HUDEP-2 (cell line): Measurements from ENCODE around the gene CACNG7.

Experiments used
- DNase-seq, 76 experiments: peaks; one replicate each; lab custom pipeline; 2025; ENCODE audit not compliant: unreplicated experiment in 76 of 76; lab: John Stamatoyannopoulos, UW

CACNG7 gene

DNA sequence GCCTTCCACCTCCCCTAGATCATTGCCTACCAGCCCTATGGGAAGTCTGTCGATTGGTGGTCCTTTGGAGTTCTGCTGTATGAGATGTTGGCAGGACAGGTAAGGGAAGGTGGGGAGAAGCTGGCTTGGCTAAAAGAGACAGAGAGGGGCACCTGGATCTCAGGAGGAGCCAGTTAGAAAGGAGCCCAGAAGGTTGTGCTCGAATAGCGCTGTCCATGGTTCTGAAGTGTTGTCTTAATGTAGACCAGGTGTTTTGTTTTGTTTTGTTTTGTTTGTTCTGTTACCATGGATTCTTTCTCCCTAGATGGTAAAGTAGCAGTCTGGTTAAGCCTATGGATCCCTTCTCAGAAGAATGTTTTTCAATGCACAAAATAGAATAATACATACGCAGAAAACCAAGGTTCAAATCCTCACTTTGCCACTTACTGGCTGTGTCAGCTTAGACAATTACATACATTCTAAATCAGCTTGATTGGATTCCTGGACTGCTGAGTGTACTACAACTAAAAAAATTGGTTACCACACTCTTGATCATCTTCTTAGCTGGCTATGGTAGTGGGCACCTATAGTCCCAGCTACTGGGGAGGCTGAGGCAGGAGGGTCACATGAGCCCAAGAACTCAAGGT is 5.9 kb upstream of the CACNG7 start:
- DNase-seq = peak in 27 of 76 experiments; percentile 2 to 53 (median 22)

DNA sequence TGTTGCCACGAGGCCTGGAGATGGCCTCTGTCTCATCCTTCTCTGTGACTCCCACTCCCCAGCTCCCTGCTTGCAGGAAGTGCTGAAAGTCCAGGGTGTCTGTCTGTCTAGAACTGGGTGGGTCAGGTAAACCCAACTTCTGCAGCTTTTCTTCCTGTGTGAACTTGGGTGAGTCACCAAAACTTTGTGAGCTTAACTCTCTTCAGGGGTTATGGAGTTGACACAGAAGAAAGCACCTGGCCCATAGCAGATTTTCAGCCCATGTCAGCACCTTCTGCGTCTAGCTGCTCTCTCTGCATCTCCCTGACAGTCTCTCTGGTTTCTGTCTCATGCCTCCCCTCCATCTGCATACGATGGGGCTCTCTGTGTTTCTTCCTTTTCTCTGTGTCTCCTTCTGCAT is 4.2 kb upstream of the CACNG7 start:
- no peak for DNase-seq

DNA sequence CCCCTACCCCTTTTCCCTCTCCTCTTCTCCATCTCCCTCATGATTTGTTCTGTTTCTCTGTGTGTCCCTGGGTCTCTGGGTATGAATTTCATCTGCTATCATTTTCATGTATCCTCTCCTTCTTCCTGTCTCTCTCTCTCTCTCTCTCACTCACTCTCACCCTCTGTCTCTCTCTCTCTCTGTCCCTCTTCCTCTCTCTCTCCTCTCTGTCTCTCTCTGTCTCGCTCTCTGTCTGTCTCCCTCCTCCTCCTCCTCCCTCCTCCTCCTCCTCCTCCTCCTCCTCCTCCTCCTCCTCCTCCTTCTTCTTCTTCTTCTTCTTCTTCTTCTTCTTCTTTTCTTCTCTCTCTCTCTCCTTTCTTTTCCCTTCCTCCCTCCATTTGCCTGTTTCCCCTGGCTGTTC is 3.3 kb upstream of the CACNG7 start:
- no peak for DNase-seq

DNA sequence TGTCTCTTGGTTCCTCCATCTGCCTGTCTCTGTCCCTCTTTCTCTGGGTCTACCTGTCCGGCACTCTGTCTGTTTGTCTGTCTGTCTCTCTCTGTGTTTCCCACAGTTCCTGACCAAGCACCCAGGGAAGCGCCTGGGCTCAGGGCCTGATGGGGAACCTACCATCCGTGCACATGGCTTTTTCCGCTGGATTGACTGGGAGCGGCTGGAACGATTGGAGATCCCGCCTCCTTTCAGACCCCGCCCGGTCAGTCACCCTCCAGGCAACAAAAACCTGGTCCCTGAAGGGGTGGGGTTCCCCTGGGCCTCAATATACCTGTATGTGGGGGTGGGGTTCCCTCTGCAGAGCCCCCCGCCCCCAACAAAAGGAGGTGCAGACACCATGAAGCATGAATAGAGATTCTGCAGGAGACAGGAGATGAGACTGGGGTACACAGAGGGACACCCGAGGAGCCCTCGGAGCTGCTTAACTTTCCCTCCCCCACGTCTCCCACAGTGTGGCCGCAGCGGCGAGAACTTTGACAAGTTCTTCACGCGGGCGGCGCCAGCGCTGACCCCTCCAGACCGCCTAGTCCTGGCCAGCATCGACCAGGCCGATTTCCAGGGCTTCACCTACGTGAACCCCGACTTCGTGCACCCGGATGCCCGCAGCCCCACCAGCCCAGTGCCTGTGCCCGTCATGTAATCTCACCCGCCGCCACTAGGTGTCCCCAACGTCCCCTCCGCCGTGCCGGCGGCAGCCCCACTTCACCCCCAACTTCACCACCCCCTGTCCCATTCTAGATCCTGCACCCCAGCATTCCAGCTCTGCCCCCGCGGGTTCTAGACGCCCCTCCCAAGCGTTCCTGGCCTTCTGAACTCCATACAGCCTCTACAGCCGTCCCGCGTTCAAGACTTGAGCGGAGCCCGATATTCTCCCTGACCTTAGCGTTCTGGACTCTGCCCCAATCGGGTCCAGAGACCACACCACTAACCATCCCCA is 2.6 kb upstream of the CACNG7 start:
- DNase-seq = peak in 34 of 76 experiments; percentile 10 to 63 (median 36)

DNA sequence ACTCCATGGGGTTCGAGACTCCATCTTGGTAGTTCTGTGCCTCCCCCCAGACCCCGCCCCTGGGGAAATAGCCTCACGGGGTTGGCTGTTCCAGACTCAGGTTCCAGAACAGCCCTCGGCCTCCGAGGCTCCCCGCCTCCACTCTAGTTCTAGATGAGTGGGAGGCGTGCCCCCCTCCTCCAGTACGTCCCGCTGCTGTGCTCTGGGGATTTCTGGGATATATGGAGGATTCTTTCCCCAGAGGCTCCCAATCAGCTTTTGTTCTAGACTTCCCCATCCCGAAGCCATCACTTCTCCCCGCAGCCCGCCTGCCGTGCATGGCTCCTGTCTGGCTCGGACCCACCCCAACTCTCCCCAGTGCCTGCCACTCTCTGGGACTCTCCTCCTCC is 1.9 kb upstream of the CACNG7 start:
- no peak for DNase-seq

DNA sequence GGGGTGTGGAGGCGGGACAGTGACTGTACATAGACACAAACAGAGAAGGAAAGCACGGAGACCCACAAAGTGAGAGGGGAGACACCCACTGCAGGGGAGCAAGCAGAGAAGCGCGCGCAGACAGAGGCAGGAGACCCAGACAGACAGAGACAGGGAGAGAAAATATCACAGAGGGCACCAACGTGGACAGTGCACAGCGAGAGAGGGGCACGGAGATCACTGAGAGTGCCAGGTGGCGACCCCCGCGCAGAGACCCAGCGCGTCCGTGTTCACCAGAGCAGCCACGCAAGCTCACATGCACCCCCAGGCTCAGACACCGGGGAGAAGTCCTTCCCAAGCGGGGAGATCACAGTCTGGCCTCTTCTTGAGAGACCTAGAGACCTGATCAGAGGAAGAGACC is 1.4 kb upstream of the CACNG7 start:
- no peak for DNase-seq

DNA sequence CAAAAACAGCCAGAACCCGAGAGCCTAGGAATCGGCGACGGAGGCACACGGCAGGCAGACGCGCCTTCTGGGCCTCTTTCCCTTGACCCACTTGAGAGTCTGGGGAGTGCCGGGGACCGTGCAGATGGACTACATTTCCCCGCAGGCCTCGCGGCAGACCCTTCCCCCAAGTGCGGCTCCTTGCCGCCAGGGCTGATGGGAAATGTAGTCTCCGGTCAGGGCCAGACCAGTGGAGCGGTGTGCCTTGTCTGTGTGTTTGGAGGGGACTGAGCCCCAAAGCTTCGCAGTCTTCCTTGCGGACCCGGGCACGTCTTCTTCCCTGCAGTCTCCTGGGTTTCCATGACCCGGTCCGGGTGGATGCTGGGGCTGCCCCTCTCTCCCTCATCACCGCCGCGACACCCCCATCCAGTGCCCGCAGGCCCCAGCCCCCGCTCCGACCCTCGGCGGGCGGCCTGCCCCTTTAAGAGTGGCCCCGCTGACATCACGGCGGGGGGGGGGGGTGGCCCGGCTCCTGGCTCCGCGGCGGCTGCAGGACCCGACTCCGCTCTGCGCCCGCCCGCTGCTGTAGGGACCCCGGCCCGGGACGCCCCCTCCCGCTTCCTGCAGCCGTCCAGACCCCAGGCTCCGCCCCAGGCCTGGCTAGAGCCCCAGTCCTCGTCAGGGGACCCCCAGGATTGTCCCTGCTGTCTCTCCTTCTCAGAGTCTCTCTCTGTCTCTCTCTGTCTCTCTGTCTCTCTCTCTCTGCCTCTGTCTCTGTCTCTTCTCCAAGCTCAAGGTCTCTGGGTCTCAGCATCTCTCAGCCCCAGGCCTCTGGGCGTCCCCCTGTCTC is 758 bp upstream of the CACNG7 start:
- DNase-seq = peak in 39 of 76 experiments; percentile 1 to 45 (median 26)

DNA sequence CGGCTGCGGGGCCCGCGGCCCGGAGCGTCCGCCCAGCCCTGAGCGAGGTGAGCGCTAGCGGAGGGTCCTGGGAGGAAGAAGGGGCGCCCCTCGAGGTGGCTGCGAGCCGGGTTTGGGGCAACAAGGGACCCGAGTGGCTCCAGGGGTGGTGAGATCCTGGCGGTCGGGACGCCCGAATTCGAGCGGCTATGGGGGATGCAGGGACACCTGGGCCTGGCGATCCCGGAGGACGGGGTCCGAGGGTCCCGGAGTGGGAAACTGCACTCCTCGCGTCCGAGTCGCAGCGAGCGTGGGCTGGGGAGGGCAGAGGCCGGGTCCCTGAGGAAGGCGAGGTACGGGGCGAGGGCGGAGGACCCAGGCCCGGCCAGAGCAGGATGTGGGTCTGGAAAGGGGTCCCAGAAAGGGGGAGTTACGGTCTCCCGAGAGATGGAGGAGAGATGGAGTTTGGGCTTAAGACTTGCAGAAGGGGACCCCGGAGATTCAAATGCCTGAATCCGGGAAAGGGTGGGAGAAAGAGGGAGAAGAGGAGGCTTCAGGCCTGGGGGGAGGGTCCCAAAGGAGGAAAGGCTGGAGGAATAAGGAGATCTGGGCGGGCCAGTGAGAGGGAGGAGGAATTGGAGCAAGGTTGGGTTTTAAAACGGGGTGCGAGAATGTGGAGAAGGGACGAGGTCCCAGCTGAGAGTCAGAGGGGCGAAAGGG is 542 bp downstream of the CACNG7 start:
- DNase-seq = no peak

DNA sequence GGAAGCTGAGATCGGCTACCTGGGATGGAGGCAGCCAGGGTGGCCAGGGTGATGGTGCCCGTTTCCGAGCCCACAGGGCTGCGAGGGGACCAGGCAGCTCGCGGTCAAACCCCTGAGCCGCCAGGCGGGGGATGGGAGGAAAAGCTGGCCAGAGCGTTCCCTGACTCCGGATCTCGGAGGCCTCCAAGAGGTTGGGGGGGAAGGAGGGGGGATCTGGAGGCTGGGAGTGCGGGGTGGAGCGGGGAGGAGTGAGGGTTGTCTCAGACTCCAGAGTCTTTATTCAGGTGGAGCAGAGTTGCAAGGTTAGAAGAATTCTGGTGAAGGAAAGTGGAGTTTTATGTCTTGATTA is 1.1 kb downstream of the CACNG7 start:
- no peak for DNase-seq

DNA sequence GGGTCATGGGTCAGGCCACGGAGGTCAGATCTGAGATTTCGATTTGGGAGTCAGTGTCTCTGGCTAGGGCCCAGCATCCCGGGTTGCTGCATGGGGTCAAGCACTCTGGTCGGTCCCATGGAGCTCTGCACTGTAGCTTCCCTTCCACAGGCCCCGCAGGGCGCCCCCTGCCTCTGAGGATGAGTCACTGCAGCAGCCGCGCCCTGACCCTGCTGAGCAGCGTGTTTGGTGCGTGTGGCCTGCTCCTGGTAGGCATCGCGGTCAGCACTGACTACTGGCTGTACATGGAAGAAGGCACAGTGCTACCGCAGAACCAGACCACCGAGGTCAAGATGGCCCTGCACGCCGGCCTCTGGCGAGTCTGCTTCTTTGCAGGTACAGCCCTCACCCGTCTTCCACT is 3.6 kb downstream of the CACNG7 start:
- DNase-seq = peak in 21 of 76 experiments; percentile 3 to 40 (median 14)

DNA sequence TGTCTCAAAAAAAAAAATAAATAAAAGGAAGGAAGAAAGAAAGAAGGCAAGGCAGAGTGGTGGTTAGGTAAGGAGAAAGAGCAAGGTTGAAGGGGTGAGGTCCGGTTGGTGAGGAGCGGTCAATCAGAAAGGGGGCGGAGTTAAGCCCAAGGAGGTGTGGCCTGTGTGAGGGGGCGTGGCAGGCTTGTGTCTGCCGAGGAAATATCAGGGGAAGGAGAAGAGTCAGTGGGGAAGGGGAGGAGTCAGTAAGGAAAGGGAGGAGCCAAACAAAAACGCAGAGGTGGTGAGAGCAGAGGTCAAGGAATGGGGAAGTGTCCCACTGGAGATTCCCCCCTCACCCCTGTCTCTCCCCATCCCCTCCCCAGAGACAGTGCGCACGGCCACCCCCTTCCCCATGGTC is 5.9 kb downstream of the CACNG7 start:
- DNase-seq = no peak

DNA sequence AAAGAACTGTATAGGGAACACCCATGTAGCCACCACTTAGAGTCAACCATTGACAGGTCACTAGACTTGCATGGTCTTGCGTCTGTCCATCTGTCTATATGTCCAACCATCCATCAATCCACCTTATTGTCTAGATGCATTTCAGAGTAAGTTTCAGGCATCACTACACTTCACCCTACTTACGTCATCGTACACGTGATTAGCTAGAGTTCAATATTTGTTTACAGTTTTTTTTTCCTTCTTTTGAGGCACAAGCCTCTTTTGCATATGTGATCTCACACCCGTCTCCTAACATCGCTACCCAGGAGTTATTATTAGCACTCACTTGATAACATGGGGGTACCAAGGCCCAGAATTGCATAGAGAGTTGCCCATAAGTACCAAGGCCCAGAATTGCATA is 6.9 kb downstream of the CACNG7 start:
- no peak for DNase-seq

DNA sequence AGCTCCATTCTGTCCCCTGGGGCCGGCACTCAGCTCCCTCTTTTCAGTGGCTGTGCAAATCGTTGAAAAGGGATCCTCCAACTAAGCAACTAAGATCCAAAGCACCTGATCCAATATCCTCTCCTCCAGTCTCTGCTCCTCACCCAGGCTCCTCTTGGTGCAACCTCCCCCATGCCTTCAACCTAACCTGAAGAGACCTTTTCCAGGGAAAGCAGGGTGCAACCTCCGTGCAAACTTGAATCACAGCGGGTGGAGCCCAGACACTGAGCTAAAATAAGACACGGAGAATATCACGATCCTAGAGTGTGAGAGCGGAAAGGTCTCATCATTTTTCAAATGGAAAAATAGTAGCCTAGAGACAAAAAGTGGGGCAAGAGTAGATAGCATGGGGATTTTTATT is 8.3 kb downstream of the CACNG7 start:
- no peak for DNase-seq

DNA sequence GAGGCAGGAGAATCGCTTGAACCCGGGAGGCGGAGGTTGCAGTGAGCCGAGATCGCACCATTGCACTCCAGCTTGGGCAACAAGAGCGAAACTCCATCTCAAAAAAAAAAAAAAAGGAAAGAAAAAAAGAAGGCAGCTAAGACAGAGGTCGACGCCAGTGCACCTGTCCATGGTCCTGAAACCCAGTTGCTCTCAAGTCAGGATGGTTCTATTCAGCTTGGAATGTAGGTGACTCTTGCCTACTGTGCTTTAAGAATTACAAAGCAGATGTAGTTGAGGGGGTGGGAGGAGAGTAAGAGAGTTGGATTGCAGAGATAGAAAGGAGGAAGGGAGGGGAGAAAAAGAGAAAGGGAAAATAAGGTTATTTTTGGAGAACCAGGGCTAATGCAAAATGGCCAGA is 18.7 kb downstream of the CACNG7 start:
- peak in 35 of 76 experiments; percentile 5 to 60 (median 19) for DNase-seq

DNA sequence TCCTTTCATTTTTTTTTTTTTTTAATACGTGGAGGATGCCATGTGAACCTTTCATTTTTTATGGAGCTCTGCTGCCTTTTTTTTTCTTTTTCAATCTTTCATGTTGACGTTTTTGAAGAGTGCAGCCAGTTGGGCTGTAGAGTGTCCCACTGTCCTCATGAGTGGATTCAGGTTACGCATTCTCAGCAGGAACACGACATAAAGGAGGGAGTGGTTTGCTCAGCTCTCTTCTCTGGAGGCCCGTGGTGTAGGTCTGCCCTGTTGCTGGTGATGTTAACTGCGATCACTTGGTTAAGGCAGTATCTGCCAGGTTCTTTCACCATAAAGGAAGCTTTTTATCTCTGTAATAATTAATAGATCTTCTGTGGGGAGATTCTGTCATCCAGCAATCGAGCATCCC is 27.0 kb downstream of the CACNG7 start:
- DNase-seq = no peak

DNA sequence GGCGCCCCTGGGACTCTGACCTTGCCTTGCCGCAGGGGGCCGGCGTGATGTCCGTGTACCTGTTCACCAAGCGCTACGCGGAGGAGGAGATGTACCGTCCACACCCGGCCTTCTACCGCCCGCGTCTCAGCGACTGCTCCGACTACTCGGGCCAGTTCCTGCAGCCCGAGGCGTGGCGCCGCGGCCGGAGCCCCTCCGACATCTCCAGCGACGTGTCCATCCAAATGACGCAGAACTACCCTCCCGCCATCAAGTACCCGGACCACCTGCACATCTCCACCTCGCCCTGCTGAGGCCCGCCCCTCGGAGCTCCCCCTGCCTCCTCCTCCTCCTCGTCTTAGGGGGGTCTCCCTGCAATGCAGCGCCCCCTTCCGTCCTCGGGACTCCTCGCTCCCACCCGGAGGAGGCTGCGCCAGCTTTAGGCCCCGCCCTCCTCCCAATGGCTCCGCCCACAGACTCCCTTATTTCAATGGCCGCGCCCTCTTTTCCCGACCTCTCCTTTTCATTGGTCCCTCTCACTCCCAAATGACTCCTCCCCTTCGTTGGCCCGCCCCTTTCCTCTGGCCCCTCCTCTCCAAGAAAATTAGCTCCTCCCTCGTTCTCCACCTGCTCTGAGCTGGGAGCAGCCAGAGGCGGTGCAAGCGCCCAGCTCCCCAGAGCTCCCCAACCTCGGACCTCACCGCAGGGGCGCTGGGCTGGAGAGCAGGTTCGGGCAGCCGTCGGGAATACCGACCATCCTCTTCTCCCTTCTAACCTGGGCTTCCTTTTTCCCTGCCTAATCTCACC is 33.1 kb downstream of the CACNG7 start:
- peak in 21 of 76 experiments; percentile 4 to 36 (median 12) for DNase-seq

DNA sequence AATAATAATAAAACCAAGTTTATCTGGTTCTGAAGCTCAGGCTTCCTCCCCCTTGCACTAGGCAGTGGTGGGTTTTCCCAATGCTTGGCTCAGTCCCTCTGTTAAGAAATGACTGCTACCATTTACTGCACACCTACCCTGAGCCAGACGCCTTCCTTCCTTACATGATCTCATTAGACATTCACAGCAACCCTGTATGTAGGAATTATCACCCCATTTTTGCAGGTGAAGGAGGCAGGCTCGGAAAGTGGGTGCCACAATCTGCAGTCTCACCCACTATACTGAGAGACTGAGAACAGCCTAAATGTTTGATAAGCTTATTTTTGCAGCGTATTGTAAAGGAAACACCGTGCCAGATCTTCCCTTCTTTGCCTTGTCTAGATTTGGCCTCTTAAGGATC is 35.3 kb downstream of the CACNG7 start:
- no peak for DNase-seq

DNA sequence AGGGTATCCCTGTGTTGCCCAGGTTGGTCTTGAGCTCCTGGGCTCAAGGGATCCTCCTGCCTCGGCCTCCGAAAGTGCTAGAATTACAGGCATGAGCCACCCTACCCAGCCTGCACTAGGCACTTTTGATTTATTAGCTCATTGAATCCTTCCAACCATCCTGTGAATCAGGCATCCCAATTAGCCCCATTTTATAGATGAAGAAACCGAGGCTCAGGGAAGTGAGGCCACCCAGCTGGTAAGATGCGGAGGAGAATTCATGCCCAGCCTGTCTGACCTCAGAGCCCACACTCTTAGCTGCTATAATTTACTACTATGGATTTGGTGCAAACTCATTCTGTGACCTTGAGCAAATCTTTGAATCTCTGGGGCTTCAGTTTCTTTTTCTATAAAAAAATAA is 35.9 kb downstream of the CACNG7 start:
- DNase-seq = no peak

DNA sequence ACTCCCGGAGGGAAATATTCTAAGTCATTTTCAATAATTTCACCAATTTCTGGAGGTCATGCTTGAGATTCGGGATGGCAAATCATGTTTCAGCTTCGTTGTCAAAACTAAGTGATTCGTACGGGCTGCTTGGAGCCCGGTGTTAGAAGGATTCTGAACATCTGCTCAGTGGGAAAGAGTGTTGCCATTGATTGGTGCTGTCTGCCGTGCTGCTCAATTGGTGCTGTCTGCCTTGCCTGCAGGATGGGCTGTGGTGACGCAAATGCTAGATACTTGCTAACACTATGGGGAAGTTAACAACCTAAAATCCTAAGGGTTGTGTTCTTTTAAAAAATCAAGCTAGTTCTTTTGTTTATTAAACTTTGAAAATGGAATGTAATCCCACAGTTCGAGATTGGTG is 36.4 kb downstream of the CACNG7 start:
- no peak for DNase-seq

DNA sequence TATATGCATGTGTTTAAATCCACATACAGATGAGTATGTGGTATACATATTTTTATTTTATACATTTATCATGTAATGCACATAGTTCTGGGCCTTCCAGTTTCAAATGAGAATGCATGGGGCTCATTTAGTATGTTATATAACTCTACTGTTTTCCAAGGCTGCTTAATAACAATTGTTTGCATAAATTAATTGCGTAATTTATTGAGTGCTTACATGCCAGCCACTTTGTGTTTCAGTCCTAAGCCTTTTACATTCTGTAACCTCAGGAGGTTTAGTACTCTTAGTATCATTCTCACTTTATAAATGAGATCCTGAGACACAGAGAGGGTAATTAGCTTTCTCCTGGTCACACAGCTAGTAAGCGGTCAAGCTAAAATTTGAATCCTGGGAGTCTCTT is 36.9 kb downstream of the CACNG7 start:
- DNase-seq = no peak
